ENCODE data around the gene FCER2. TPM values are rescaled to one million over a fixed set of nuclear protein-coding genes. Genes with fewer than 3 reads are reported as not detected.

Gene FCER2
- total and polyA plus RNA-seq, 2 donors from 2014 or later, result 1.0 TPM; not detected in 1

DNA sequence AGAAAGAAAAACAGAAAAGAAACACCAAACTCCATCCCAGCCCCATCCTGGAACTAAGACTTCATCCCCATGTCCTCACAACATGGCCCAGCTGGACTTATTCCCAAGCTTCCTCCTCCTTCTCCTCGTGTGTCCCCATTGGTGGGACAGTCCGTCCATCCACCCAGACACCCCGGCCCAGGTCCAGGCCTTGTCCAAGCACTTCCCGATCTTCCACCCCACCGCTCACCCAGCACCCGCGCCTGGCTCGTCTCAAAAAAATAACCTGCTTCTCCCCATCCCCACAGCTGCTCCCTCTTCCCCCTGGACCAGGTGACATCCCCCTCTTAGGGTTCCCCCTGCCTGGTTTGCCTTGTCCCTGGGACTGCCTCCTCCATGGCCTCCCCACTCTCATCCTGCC, 1.4 kb upstream of the FCER2 start:
- H3K9ac ChIP-seq (ENCODE audit: low read length in 3 of 3), result no peak overlapping the region
- H3K9me3 ChIP-seq (ENCODE audit: control insufficient read depth in 2 of 3, insufficient read depth in 1 of 3, low read length in 3 of 3), result no peaks in the 10 kb centered on the region
- H3K4me3 ChIP-seq (ENCODE audit: low read length in 3 of 3), result no peak overlapping the region
- intact Hi-C loops (cut with DNase I), result no loop called here
- no peaks in the 10 kb centered on the region for H3K36me3 ChIP-seq (ENCODE audit: control insufficient read depth in 2 of 3, insufficient read depth in 3 of 3, low read length in 3 of 3)
- no peak for FAIRE-seq
- H3K4me1 ChIP-seq (ENCODE audit: control insufficient read depth in 2 of 3, insufficient read depth in 2 of 3, low read depth in 1 of 3, low read length in 3 of 3), result no peaks in the 10 kb centered on the region
- H3K27me3 ChIP-seq (ENCODE audit: control insufficient read depth, insufficient read depth, low read length), result no peaks in the 10 kb centered on the region
- no peak for DNase-seq
- no peak overlapping the region for H3K27ac ChIP-seq (ENCODE audit: low read depth in 2 of 2, low read length in 2 of 2)
- TF ChIP-seq, protein P1, sequence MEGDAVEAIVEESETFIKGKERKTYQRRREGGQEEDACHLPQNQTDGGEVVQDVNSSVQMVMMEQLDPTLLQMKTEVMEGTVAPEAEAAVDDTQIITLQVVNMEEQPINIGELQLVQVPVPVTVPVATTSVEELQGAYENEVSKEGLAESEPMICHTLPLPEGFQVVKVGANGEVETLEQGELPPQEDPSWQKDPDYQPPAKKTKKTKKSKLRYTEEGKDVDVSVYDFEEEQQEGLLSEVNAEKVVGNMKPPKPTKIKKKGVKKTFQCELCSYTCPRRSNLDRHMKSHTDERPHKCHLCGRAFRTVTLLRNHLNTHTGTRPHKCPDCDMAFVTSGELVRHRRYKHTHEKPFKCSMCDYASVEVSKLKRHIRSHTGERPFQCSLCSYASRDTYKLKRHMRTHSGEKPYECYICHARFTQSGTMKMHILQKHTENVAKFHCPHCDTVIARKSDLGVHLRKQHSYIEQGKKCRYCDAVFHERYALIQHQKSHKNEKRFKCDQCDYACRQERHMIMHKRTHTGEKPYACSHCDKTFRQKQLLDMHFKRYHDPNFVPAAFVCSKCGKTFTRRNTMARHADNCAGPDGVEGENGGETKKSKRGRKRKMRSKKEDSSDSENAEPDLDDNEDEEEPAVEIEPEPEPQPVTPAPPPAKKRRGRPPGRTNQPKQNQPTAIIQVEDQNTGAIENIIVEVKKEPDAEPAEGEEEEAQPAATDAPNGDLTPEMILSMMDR (IDR thresholded peaks at IDR 0.05; ENCODE audit: borderline replicate concordance, extremely low read depth, insufficient read depth), result no peak

DNA sequence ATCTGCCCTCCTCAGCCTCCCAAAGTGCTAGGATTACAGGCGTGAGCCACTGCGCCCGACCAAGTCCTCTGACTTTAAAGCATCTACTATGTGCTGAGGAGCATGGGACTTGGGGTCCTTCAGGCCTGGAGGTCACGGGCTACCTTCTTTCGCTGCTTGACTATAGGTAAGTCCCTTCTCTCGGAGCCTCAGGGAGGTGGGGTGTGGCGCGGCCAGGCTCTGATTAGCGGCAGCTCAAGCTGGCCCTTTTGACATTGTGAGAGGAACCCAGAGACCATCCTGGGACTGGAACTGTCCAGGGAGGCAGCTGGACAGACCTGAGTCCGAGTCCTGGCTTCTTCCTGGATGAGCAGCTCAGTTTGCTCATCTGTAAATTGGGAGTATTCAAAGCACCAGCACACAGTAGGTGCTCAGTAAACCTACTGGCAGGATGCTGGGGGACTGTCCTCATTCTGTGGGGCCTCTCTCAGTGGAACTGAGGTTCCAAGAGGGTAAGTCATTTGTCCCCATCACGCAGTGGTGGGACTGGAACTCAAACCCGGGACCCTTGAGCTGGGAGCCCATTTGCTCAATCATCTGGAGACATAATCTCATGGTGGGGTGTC, 780 bp downstream of the FCER2 start:
- Histone ChIP-seq H3K36me3 (ENCODE audit: control insufficient read depth in 2 of 3, insufficient read depth in 3 of 3, low read length in 3 of 3) (no peaks in the 10 kb centered on the region), H3K27ac (ENCODE audit: low read depth in 2 of 2, low read length in 2 of 2) (no peak overlapping the region), H3K4me1 (ENCODE audit: control insufficient read depth in 2 of 3, insufficient read depth in 2 of 3, low read depth in 1 of 3, low read length in 3 of 3) (no peaks in the 10 kb centered on the region), H3K27me3 (ENCODE audit: control insufficient read depth, insufficient read depth, low read length) (no peaks in the 10 kb centered on the region), H3K4me3 (ENCODE audit: low read length in 3 of 3) (no peak overlapping the region), H3K9ac (ENCODE audit: low read length in 3 of 3) (no peak overlapping the region), H3K9me3 (ENCODE audit: control insufficient read depth in 2 of 3, insufficient read depth in 1 of 3, low read length in 3 of 3) (no peaks in the 10 kb centered on the region)
- DNase-seq, result no peak
- intact Hi-C loops (cut with DNase I), result no loop called here
- no peak for FAIRE-seq
- TF ChIP-seq, protein P1 (IDR thresholded peaks at IDR 0.05; ENCODE audit: borderline replicate concordance, extremely low read depth, insufficient read depth), result no peak

DNA sequence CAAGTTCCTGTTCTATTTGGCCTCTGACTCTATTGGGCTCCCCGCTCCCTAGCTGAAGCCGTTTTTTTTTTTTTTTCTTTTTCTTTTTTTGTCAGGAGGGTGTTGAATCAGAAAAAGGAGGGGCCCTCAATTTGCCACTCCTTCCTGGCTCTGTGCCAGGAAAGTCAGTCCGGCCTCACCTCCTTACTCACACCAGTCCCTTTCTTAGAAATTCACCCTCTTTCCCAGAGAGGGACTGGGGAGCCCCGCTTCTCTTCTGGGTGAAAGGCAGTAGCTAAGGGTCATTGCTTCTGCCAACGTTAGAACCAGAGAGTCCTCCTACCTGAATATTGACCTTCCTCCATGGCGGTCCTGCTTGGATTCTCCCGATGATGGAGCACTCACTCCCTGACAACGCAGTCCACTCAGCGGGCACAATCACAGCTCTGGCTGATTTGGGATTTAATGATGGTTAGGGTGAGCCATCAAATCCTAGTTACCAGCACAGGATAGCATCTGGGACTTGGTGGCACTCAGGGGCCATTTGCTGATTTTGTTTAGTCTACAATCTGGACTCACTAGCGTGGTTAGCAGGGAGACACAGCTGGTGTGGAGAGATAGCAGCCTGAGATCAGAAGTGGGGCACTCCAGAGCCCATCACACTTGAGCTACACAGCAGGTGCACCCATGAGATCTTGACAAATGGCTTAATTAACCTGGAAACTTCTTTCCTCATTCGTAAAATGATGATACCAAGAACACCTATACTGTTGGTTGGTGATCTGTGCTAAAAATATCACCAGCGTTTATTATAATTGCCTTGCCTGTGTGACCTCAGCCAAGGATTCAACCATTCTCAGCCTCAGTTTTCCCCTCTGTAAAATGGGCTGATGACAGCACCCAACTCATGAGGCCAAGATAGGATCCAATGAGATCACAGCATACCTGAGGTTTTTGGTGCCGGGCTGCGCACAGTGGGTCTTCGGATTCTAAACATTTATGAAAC, 2.2 kb downstream of the FCER2 start:
- Histone ChIP-seq H3K4me1 (ENCODE audit: control insufficient read depth in 2 of 3, insufficient read depth in 2 of 3, low read depth in 1 of 3, low read length in 3 of 3) (no peaks in the 10 kb centered on the region), H3K36me3 (ENCODE audit: control insufficient read depth in 2 of 3, insufficient read depth in 3 of 3, low read length in 3 of 3) (no peaks in the 10 kb centered on the region), H3K9ac (ENCODE audit: low read length in 3 of 3) (no peak overlapping the region), H3K4me3 (ENCODE audit: low read length in 3 of 3) (no peak overlapping the region), H3K9me3 (ENCODE audit: control insufficient read depth in 2 of 3, insufficient read depth in 1 of 3, low read length in 3 of 3) (no peaks in the 10 kb centered on the region), H3K27ac (ENCODE audit: low read depth in 2 of 2, low read length in 2 of 2) (no peak overlapping the region), H3K27me3 (ENCODE audit: control insufficient read depth, insufficient read depth, low read length) (no peaks in the 10 kb centered on the region)
- TF ChIP-seq, protein P1 (IDR thresholded peaks at IDR 0.05; ENCODE audit: borderline replicate concordance, extremely low read depth, insufficient read depth), result no peak
- FAIRE-seq, result no peak
- intact Hi-C loops (cut with DNase I), result no loop called here
- DNase-seq, result no peak
